K562 (cell line): ENCODE results near the gene CHST14. TPM values are rescaled to one million over a fixed set of nuclear protein-coding genes. Genes with fewer than 3 reads are reported as not detected.

Source experiments
- ZNF318 ChIP-seq, 2 experiments: fragments of 450-650 bp; IDR thresholded peaks; 2 replicates each; pipeline ENCODE4 v1.6.1; 2016; ENCODE audit warnings: mild to moderate bottlenecking in 2 of 2, borderline replicate concordance in 1 of 2, low read depth in 1 of 2, moderate library complexity in 1 of 2
- ZNF830 ChIP-seq: fragments of 250-450 bp; sonication (Bioruptor Pico); IDR thresholded peaks from 2 replicates; pipeline ENCODE4 v1.5.0; 2021; ENCODE audit warnings: mild to moderate bottlenecking
- polyA plus RNA-seq, 8 experiments: library from polyadenylated mRNA; depleted of rRNA in 4 of 8; stranded (reverse) in 5 of 8; unstranded in 3 of 8; fragments of >200 nt; fragmentation: Nextera tagmentation in 2 of 8; fragmentation: Illumina TruSeq in 1 of 8; extraction: Ambion mirVana in 2 of 8; extraction: Trizol in 1 of 8; gene quantifications; 2 replicates each; pipeline versions ENCODE4 v1.2.1 to v1.2.3, GENCODE V29; 2011 to 2014; ENCODE audit warnings: inconsistent platforms in 1 of 8, missing spikeins in 1 of 8
- total RNA-seq, 7 experiments: library from RNA; depleted of rRNA in 6 of 7; stranded (reverse); fragments of >200 nt in 6 of 7; fragmentation: Illumina TruSeq in 2 of 7; extraction: Trizol in 2 of 7; gene quantifications; 2 replicates each; pipeline versions ENCODE4 v1.2.1 to v1.2.3, GENCODE V29; 2011 to 2021; ENCODE audit warnings: low replicate concordance in 1 of 7
- TF ChIP-seq, protein P1 (sequence below), 2 experiments: fragments of 450-650 bp; formaldehyde crosslinking in 1 of 2; IDR thresholded peaks; 2 replicates each; pipeline versions ENCODE4 v1.4.0 to v1.6.1; 2014 to 2020; ENCODE audit warnings: mild to moderate bottlenecking in 2 of 2, borderline replicate concordance in 1 of 2, low read depth in 1 of 2
- TF ChIP-seq, protein P2 (sequence below): sonication (generic); formaldehyde crosslinking; IDR thresholded peaks from 2 replicates; pipeline ENCODE4 v1.8.0; 2023; ENCODE audit warnings: mild to moderate bottlenecking, missing genetic modification reagents

Gene CHST14
- total and polyA plus RNA-seq, 9 of the 15 experiments (the other 6 are each of a cell fraction or from before 2014, with no cell fraction given) = 1.6 to 12.1 (median 4.5) TPM

DNA sequence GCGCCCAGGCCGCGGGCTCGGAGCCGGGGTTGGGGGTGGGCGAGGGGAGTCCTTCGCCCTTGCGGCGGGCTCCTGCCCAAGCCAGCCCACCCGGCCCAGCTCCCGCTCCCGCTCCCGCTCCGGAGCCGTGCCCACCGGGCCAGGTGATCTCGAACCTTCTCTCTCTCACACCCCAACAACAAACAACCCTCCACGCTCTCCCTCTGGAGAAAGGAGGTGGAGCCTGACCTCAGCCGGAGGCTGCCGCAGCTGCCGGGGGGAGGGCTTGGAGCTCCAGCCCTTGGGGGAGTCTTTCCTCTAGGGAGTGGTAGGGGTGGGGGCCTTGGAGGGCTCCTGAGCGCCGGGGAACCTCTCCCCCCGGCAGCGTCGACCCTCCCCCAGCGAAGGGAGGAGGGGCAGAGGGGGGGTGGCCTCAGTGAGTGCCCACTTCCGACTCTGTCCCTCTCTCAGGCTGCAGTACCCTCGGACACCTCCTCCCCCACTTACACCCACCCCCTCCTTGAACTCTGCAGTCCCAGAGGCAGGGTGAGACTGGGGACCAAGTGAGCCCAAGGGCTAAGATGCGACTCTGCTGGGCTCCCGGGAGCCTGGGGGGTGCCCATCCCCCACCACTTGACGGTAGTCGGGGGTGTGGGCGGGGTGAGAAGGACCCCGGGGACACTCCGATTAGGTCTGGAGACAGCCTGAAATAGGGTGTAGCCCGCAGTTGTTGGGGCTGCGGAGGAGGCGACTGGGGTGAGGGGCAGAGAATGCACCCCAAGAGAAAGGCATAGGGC lies 34.5 kb upstream of the CHST14 start (continued):
- TF ChIP-seq ZNF318 (IDR thresholded peaks at IDR 0.05; ENCODE audit: borderline replicate concordance in 1 of 2, low read depth in 1 of 2) (no peak), ZNF830 (CRISPR knock-in tag) (no peak)
- TF ChIP-seq, protein P1, sequence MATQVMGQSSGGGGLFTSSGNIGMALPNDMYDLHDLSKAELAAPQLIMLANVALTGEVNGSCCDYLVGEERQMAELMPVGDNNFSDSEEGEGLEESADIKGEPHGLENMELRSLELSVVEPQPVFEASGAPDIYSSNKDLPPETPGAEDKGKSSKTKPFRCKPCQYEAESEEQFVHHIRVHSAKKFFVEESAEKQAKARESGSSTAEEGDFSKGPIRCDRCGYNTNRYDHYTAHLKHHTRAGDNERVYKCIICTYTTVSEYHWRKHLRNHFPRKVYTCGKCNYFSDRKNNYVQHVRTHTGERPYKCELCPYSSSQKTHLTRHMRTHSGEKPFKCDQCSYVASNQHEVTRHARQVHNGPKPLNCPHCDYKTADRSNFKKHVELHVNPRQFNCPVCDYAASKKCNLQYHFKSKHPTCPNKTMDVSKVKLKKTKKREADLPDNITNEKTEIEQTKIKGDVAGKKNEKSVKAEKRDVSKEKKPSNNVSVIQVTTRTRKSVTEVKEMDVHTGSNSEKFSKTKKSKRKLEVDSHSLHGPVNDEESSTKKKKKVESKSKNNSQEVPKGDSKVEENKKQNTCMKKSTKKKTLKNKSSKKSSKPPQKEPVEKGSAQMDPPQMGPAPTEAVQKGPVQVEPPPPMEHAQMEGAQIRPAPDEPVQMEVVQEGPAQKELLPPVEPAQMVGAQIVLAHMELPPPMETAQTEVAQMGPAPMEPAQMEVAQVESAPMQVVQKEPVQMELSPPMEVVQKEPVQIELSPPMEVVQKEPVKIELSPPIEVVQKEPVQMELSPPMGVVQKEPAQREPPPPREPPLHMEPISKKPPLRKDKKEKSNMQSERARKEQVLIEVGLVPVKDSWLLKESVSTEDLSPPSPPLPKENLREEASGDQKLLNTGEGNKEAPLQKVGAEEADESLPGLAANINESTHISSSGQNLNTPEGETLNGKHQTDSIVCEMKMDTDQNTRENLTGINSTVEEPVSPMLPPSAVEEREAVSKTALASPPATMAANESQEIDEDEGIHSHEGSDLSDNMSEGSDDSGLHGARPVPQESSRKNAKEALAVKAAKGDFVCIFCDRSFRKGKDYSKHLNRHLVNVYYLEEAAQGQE (IDR thresholded peaks at IDR 0.05; ENCODE audit: borderline replicate concordance) = no peak
- TF ChIP-seq, protein P1 (CRISPR knock-in tag; IDR thresholded peaks at IDR 0.05; ENCODE audit: low read depth) = no peak
- TF ChIP-seq, protein P2, sequence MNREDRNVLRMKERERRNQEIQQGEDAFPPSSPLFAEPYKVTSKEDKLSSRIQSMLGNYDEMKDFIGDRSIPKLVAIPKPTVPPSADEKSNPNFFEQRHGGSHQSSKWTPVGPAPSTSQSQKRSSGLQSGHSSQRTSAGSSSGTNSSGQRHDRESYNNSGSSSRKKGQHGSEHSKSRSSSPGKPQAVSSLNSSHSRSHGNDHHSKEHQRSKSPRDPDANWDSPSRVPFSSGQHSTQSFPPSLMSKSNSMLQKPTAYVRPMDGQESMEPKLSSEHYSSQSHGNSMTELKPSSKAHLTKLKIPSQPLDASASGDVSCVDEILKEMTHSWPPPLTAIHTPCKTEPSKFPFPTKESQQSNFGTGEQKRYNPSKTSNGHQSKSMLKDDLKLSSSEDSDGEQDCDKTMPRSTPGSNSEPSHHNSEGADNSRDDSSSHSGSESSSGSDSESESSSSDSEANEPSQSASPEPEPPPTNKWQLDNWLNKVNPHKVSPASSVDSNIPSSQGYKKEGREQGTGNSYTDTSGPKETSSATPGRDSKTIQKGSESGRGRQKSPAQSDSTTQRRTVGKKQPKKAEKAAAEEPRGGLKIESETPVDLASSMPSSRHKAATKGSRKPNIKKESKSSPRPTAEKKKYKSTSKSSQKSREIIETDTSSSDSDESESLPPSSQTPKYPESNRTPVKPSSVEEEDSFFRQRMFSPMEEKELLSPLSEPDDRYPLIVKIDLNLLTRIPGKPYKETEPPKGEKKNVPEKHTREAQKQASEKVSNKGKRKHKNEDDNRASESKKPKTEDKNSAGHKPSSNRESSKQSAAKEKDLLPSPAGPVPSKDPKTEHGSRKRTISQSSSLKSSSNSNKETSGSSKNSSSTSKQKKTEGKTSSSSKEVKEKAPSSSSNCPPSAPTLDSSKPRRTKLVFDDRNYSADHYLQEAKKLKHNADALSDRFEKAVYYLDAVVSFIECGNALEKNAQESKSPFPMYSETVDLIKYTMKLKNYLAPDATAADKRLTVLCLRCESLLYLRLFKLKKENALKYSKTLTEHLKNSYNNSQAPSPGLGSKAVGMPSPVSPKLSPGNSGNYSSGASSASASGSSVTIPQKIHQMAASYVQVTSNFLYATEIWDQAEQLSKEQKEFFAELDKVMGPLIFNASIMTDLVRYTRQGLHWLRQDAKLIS (CRISPR knock-in tag) = no peak
